ENCODE data around the gene DNPH1. TPM values are rescaled to one million over a fixed set of nuclear protein-coding genes. Genes with fewer than 3 reads are reported as not detected.

The DNPH1 gene
- total and polyA plus RNA-seq, 2 of the 8 experiments (the other 6 are each of a cell fraction or from before 2014, with no cell fraction given), result 33.9 to 134 TPM

GRCh38 chr6:43247114-43247999 is 18.1 kb upstream of the DNPH1 start (continued):
- no peak for TF ChIP-seq CHD7 (IDR thresholded peaks at IDR 0.05; ENCODE audit: insufficient replicate concordance, low read length)
- TF ChIP-seq ASH2L (IDR thresholded peaks at IDR 0.05; ENCODE audit: low read length), result peak; percentile 96
- TF ChIP-seq SAP30 (IDR thresholded peaks at IDR 0.05; ENCODE audit: insufficient read depth, insufficient replicate concordance, low read length), result peak; percentile 23
- no peak for TF ChIP-seq E2F6 (IDR thresholded peaks at IDR 0.05)
- no peak for TF ChIP-seq TCF12 (IDR thresholded peaks at IDR 0.05; ENCODE audit: low read depth, low read length)
- no peak for TF ChIP-seq RNF2 (IDR thresholded peaks at IDR 0.05; ENCODE audit: borderline replicate concordance, low read depth, low read length, missing control alignments, poor library complexity, severe bottlenecking)
- TF ChIP-seq SIX5 (IDR thresholded peaks at IDR 0.05; ENCODE audit: low read depth, low read length), result peak; percentile 94
- TF ChIP-seq KDM1A (IDR thresholded peaks at IDR 0.05; ENCODE audit: borderline replicate concordance, low read length), result no peak
